NCI-H510A (cell line): ENCODE data around the gene USP6NL.

Source experiments
- DNase-seq: peaks from one replicate; lab custom pipeline; 2025; lab: John Stamatoyannopoulos, UW

Gene USP6NL

GRCh38 chr10:11479300-11479699 lies 132.2 kb downstream of the USP6NL start:
- DNase-seq, result no peak

- DNase-seq, result no peak
These were observed 132.6 kb downstream of the USP6NL start for GRCh38 chr10:11478807-11479206.

GRCh38 chr10:11475831-11476434 lies 135.5 kb downstream of the USP6NL start:
- DNase-seq, result no peak

- DNase-seq, result no peak
These were observed 138.2 kb downstream of the USP6NL start for GRCh38 chr10:11473128-11473760.

GRCh38 chr10:11472158-11472753 lies 139.2 kb downstream of the USP6NL start:
- DNase-seq, result no peak

GRCh38 chr10:11469575-11470391 lies 141.7 kb downstream of the USP6NL start:
- no peak for DNase-seq

- DNase-seq, result no peak
These were observed 143.2 kb downstream of the USP6NL start for GRCh38 chr10:11468126-11468742.

- DNase-seq, result no peak
These were observed 146.0 kb downstream of the USP6NL start for GRCh38 chr10:11465406-11465805.

GRCh38 chr10:11463111-11463510 lies 148.3 kb downstream of the USP6NL start:
- DNase-seq, result no peak

- DNase-seq, result no peak
These were observed 149.4 kb downstream of the USP6NL start for GRCh38 chr10:11462071-11462470.

GRCh38 chr10:11457336-11457735 lies 154.1 kb downstream of the USP6NL start:
- DNase-seq, result no peak

- no peak for DNase-seq
These were observed 156.4 kb downstream of the USP6NL start for GRCh38 chr10:11454958-11455566.

- DNase-seq, result no peak
These were observed 157.3 kb downstream of the USP6NL start for GRCh38 chr10:11454160-11454559.

- no peak for DNase-seq
These were observed 159.7 kb downstream of the USP6NL start for GRCh38 chr10:11451640-11452260.

GRCh38 chr10:11450427-11450826 lies 161.0 kb downstream of the USP6NL start:
- no peak for DNase-seq

GRCh38 chr10:11449761-11450160 lies 161.7 kb downstream of the USP6NL start:
- DNase-seq, result no peak

GRCh38 chr10:11448545-11449244 lies 162.8 kb downstream of the USP6NL start:
- DNase-seq, result no peak

- DNase-seq, result no peak
These were observed 163.3 kb downstream of the USP6NL start for GRCh38 chr10:11448190-11448544.

- DNase-seq, result no peak
These were observed 163.9 kb downstream of the USP6NL start for GRCh38 chr10:11447586-11447985.

GRCh38 chr10:11446864-11447263 lies 164.6 kb downstream of the USP6NL start:
- no peak for DNase-seq

GRCh38 chr10:11446133-11446532 lies 165.3 kb downstream of the USP6NL start:
- DNase-seq, result no peak
